ENCODE measurements around the gene CENPC. TPM values are rescaled to one million over a fixed set of nuclear protein-coding genes. Genes with fewer than 3 reads are reported as not detected.
A peak's percentile ranks its signal among the peaks of the same experiment; 100 is the strongest.
"Not testable (repeated sequence)": the region's sequence is repeated elsewhere in the genome, so short reads cannot be mapped to it uniquely, and the experiment has no call there.

The CENPC gene
- total RNA-seq, 2 experiments from 2014 or later: 36.4 to 36.7 TPM

- DNase-seq: no peak
- peaks cover 40% of the 10 kb centered on the region for H3K4me1 Mint-ChIP-seq
- H3K9me3 Mint-ChIP-seq: no peaks in the 10 kb centered on the region
- H3K36me3 Mint-ChIP-seq (ENCODE audit: low read depth): peaks cover 38% of the 10 kb centered on the region
- ChIA-PET POLR2A (interaction anchor here (0.8 to 5.3 kb wide), 5 partner anchors 9 to 803 kb away, joined by 3 to 48 read pairs (median 4); partner anchors contain the start of genes UBA6 and YTHDC1), CTCF (interaction anchor here (1.1 to 2.6 kb wide), 3 partner anchors 9 to 365 kb away, joined by 3 to 5 read pairs (median 5); no protein-coding TSS in a partner anchor)
- peak overlapping the region; percentile 41 for H3K27ac Mint-ChIP-seq
- H3K27me3 Mint-ChIP-seq: no peaks in the 10 kb centered on the region
- H3K4me3 Mint-ChIP-seq: peak overlapping the region; percentile 89
These were observed 677 bp upstream of the CENPC start for GRCh38 chr4:67546004-67546356.

GRCh38 chr4:67542076-67542475 lies 3.2 kb downstream of the CENPC start:
- Mint-ChIP-seq H3K4me3 (no peak overlapping the region), H3K4me1 (peaks cover 41% of the 10 kb centered on the region), H3K27ac (no peak overlapping the region), H3K9me3 (no peaks in the 10 kb centered on the region), H3K36me3 (ENCODE audit: low read depth) (peaks cover 70% of the 10 kb centered on the region), H3K27me3 (no peaks in the 10 kb centered on the region)
- no peak for DNase-seq
- ChIA-PET POLR2A (interaction anchor here (5.3 kb wide), 1 partner anchor 158 kb away, joined by 48 read pairs; the partner anchor contains the start of gene UBA6), CTCF (no interaction called here)

GRCh38 chr4:67539830-67540229 lies 5.5 kb downstream of the CENPC start:
- peaks cover 80% of the 10 kb centered on the region for H3K36me3 Mint-ChIP-seq (ENCODE audit: low read depth)
- H3K27ac Mint-ChIP-seq: no peak overlapping the region
- no peak overlapping the region for H3K4me3 Mint-ChIP-seq
- peaks cover 37% of the 10 kb centered on the region for H3K4me1 Mint-ChIP-seq
- ChIA-PET POLR2A (no interaction called here), CTCF (no interaction called here)
- no peaks in the 10 kb centered on the region for H3K27me3 Mint-ChIP-seq
- no peaks in the 10 kb centered on the region for H3K9me3 Mint-ChIP-seq
- no peak for DNase-seq

- Mint-ChIP-seq H3K4me1 (peaks cover 11% of the 10 kb centered on the region), H3K27ac (no peak overlapping the region), H3K27me3 (no peaks in the 10 kb centered on the region), H3K4me3 (no peak overlapping the region), H3K36me3 (ENCODE audit: low read depth) (peaks cover 86% of the 10 kb centered on the region), H3K9me3 (peaks cover 9% of the 10 kb centered on the region)
- POLR2A ChIA-PET: interaction anchor here (0.8 to 1.9 kb wide), 3 partner anchors 10 to 15 kb away, joined by 3 to 6 read pairs (median 4); partner anchors contain the start of gene CENPC
- DNase-seq: no peak
- CTCF ChIA-PET: no interaction called here
These were observed 9.9 kb downstream of the CENPC start for GRCh38 chr4:67535280-67535840.

- Mint-ChIP-seq H3K9me3 (peaks cover 9% of the 10 kb centered on the region), H3K4me3 (no peak overlapping the region), H3K27me3 (no peaks in the 10 kb centered on the region), H3K27ac (no peak overlapping the region), H3K36me3 (ENCODE audit: low read depth) (peaks cover 80% of the 10 kb centered on the region), H3K4me1 (peaks cover 8% of the 10 kb centered on the region)
- DNase-seq: no peak
- ChIA-PET POLR2A (no interaction called here), CTCF (no interaction called here)
These were observed 12.2 kb downstream of the CENPC start for GRCh38 chr4:67533112-67533511.

GRCh38 chr4:67532397-67532796 lies 12.9 kb downstream of the CENPC start:
- H3K36me3 Mint-ChIP-seq (ENCODE audit: low read depth): peaks cover 80% of the 10 kb centered on the region
- H3K9me3 Mint-ChIP-seq, POLR2A ChIA-PET, H3K4me1 Mint-ChIP-seq, H3K4me3 Mint-ChIP-seq, CTCF ChIA-PET, H3K27me3 Mint-ChIP-seq, H3K27ac Mint-ChIP-seq, DNase-seq: not testable (repeated sequence)

- Mint-ChIP-seq H3K4me3 (no peak overlapping the region), H3K27me3 (no peaks in the 10 kb centered on the region), H3K4me1 (peaks cover 11% of the 10 kb centered on the region), H3K27ac (no peak overlapping the region), H3K36me3 (ENCODE audit: low read depth) (peaks cover 84% of the 10 kb centered on the region), H3K9me3 (peaks cover 9% of the 10 kb centered on the region)
- ChIA-PET CTCF (no interaction called here), POLR2A (no interaction called here)
- DNase-seq: no peak
These were observed 13.8 kb downstream of the CENPC start for GRCh38 chr4:67531379-67531962.

- peaks cover 57% of the 10 kb centered on the region for H3K4me1 Mint-ChIP-seq
- POLR2A ChIA-PET: interaction anchor here (1.0 to 3.1 kb wide), 3 partner anchors 21 to 177 kb away, joined by 3 to 12 read pairs (median 5); partner anchors contain the start of genes CENPC and UBA6
- not testable (repeated sequence) for H3K27me3 Mint-ChIP-seq, DNase-seq, H3K9me3 Mint-ChIP-seq
- peaks cover 81% of the 10 kb centered on the region for H3K36me3 Mint-ChIP-seq (ENCODE audit: low read depth)
- peak overlapping the region; percentile 34 for H3K4me3 Mint-ChIP-seq
- CTCF ChIA-PET: interaction anchor here (1.3 kb wide), 1 partner anchor 19 kb away, joined by 4 read pairs; no protein-coding TSS in a partner anchor
- H3K27ac Mint-ChIP-seq: peak overlapping the region; percentile 97
These were observed 21.2 kb downstream of the CENPC start for GRCh38 chr4:67524140-67524539.

GRCh38 chr4:67522851-67523671 lies 22.2 kb downstream of the CENPC start:
- Mint-ChIP-seq H3K27ac (peak overlapping the region; percentile 97), H3K27me3 (no peaks in the 10 kb centered on the region), H3K9me3 (peaks cover 7% of the 10 kb centered on the region), H3K4me1 (peaks cover 57% of the 10 kb centered on the region), H3K36me3 (ENCODE audit: low read depth) (peaks cover 78% of the 10 kb centered on the region), H3K4me3 (no peak overlapping the region)
- DNase-seq: peak; percentile 37
- ChIA-PET POLR2A (interaction anchor here (1.0 to 3.1 kb wide), 3 partner anchors 22 to 178 kb away, joined by 3 to 12 read pairs (median 5); partner anchors contain the start of genes CENPC and UBA6), CTCF (interaction anchor here (1.3 kb wide), 1 partner anchor 20 kb away, joined by 4 read pairs; no protein-coding TSS in a partner anchor)

- CTCF ChIA-PET: no interaction called here
- no peaks in the 10 kb centered on the region for H3K27me3 Mint-ChIP-seq
These were observed 23.1 kb downstream of the CENPC start for GRCh38 chr4:67522230-67522629.

GRCh38 chr4:67521506-67521905 lies 23.8 kb downstream of the CENPC start:
- ChIA-PET CTCF (no interaction called here), POLR2A (interaction anchor here (3.1 kb wide), 1 partner anchor 23 kb away, joined by 12 read pairs; the partner anchor contains the start of gene CENPC)
- Mint-ChIP-seq H3K27me3 (no peaks in the 10 kb centered on the region), H3K9me3 (peaks cover 7% of the 10 kb centered on the region), H3K4me3 (no peak overlapping the region), H3K4me1 (peaks cover 54% of the 10 kb centered on the region), H3K36me3 (ENCODE audit: low read depth) (peaks cover 71% of the 10 kb centered on the region), H3K27ac (peak overlapping the region; percentile 67)
- no peak for DNase-seq

More at GRCh38 chr4:67522230-67522629, 23.1 kb downstream of the CENPC start:
- POLR2A ChIA-PET: interaction anchor here (3.1 kb wide), 1 partner anchor 23 kb away, joined by 12 read pairs; the partner anchor contains the start of gene CENPC
- H3K27ac Mint-ChIP-seq: peak overlapping the region; percentile 97
- H3K4me1 Mint-ChIP-seq: peaks cover 57% of the 10 kb centered on the region
- H3K9me3 Mint-ChIP-seq: peaks cover 7% of the 10 kb centered on the region
- peaks cover 73% of the 10 kb centered on the region for H3K36me3 Mint-ChIP-seq (ENCODE audit: low read depth)
- no peak for DNase-seq
- H3K4me3 Mint-ChIP-seq: no peak overlapping the region

- POLR2A ChIA-PET: interaction anchor here (0.7 to 1.3 kb wide), 2 partner anchors 16 to 24 kb away, joined by 4 read pairs; no protein-coding TSS in a partner anchor
- Mint-ChIP-seq H3K36me3 (ENCODE audit: low read depth) (peaks cover 65% of the 10 kb centered on the region), H3K27me3 (no peaks in the 10 kb centered on the region), H3K4me3 (no peak overlapping the region), H3K4me1 (peaks cover 43% of the 10 kb centered on the region), H3K9me3 (peaks cover 7% of the 10 kb centered on the region), H3K27ac (no peak overlapping the region)
- DNase-seq: no peak
- CTCF ChIA-PET: no interaction called here
These were observed 25.2 kb downstream of the CENPC start for GRCh38 chr4:67520141-67520540.

- H3K27ac Mint-ChIP-seq: no peak overlapping the region
- peaks cover 10% of the 10 kb centered on the region for H3K4me1 Mint-ChIP-seq
- H3K9me3 Mint-ChIP-seq: no peaks in the 10 kb centered on the region
- no peak for DNase-seq
- H3K4me3 Mint-ChIP-seq: no peak overlapping the region
- ChIA-PET POLR2A (no interaction called here), CTCF (no interaction called here)
- H3K27me3 Mint-ChIP-seq: no peaks in the 10 kb centered on the region
- H3K36me3 Mint-ChIP-seq (ENCODE audit: low read depth): peaks cover 68% of the 10 kb centered on the region
These were observed 32.8 kb downstream of the CENPC start for GRCh38 chr4:67512501-67512900.

Measured in activated CD4-positive, alpha-beta memory T cell treated with anti-CD3 and anti-CD28 coated beads, Interleukin-2, amount 10 ng/mL, durations not matched to agents 7 days and 5 days (primary cell).